NCI-H2196 (cell line): ENCODE data around the gene DLG2.

ENCODE experiments used
- DNase-seq: peaks from one replicate; lab custom pipeline; 2025; ENCODE audit not compliant: unreplicated experiment; lab: John Stamatoyannopoulos, UW

DLG2 gene

GRCh38 chr11:84607975-84608836 lies 1018.9 kb downstream of the DLG2 start:
- DNase-seq = no peak

- no peak for DNase-seq
These were observed 1032.5 kb downstream of the DLG2 start for GRCh38 chr11:84594602-84595001.

- no peak for DNase-seq
These were observed 1037.0 kb downstream of the DLG2 start for GRCh38 chr11:84590106-84590505.

- no peak for DNase-seq
These were observed 1038.9 kb downstream of the DLG2 start for GRCh38 chr11:84588131-84588829.

GRCh38 chr11:84583106-84583505 lies 1044.0 kb downstream of the DLG2 start:
- no peak for DNase-seq

- DNase-seq = no peak
These were observed 1046.1 kb downstream of the DLG2 start for GRCh38 chr11:84581083-84581482.

- DNase-seq = no peak
These were observed 1046.7 kb downstream of the DLG2 start for GRCh38 chr11:84580428-84580827.

GRCh38 chr11:84573868-84574267 lies 1053.3 kb downstream of the DLG2 start:
- no peak for DNase-seq

- no peak for DNase-seq
These were observed 1060.5 kb downstream of the DLG2 start for GRCh38 chr11:84566671-84567070.

GRCh38 chr11:84564867-84565184 lies 1062.3 kb downstream of the DLG2 start:
- no peak for DNase-seq

- DNase-seq = peak; percentile 13
These were observed 1062.8 kb downstream of the DLG2 start for GRCh38 chr11:84564180-84564866.

- DNase-seq = no peak
These were observed 1063.8 kb downstream of the DLG2 start for GRCh38 chr11:84563356-84563755.

- DNase-seq = no peak
These were observed 1066.9 kb downstream of the DLG2 start for GRCh38 chr11:84560206-84560605.

- DNase-seq = peak; percentile 32
These were observed 1068.8 kb downstream of the DLG2 start for GRCh38 chr11:84558085-84558905.

- no peak for DNase-seq
These were observed 1074.4 kb downstream of the DLG2 start for GRCh38 chr11:84552791-84553190.

- DNase-seq = no peak
These were observed 1077.9 kb downstream of the DLG2 start for GRCh38 chr11:84549217-84549616.

GRCh38 chr11:84544566-84544965 lies 1082.6 kb downstream of the DLG2 start:
- no peak for DNase-seq

GRCh38 chr11:84543367-84544159 lies 1083.6 kb downstream of the DLG2 start:
- DNase-seq = no peak

GRCh38 chr11:84541731-84542340 lies 1085.3 kb downstream of the DLG2 start:
- no peak for DNase-seq

GRCh38 chr11:84536456-84536855 lies 1090.7 kb downstream of the DLG2 start:
- no peak for DNase-seq
